ENCODE measurements around the gene HMGA1.

GRCh38 chr6:34289137-34289536 lies 52.5 kb downstream of the HMGA1 start:
- no peak for TF ChIP-seq CTCF (IDR thresholded peaks at IDR 0.05; ENCODE audit: low read depth, low read length)
- TF ChIP-seq MAX (IDR thresholded peaks at IDR 0.05; ENCODE audit: low read depth, low read length), result no peak
- TF ChIP-seq POLR2A (IDR thresholded peaks at IDR 0.05; ENCODE audit: extremely low read depth, insufficient read length), result no peak
- no peak for TF ChIP-seq MYC (IDR thresholded peaks at IDR 0.05; ENCODE audit: low read depth, low read length)
